ENCODE measurements around the gene KCNK3. TPM values are rescaled to one million over a fixed set of nuclear protein-coding genes. Genes with fewer than 3 reads are reported as not detected.

Gene KCNK3
- total and polyA plus RNA-seq, 3 donors from 2014 or later = 1.0 to 2.5 (median 1.5) TPM

- Histone ChIP-seq H3K4me3 (no peak overlapping the region), H3K9me3 (no peaks in the 10 kb centered on the region), H3K36me3 (ENCODE audit: low read depth, missing control alignments) (no peaks in the 10 kb centered on the region), H3K27me3 (no peaks in the 10 kb centered on the region), H3K4me1 (peaks cover 12% of the 10 kb centered on the region), H3K27ac (no peak overlapping the region)
- TF ChIP-seq CTCF (IDR thresholded peaks at IDR 0.05) (no peak), POLR2A (IDR thresholded peaks at IDR 0.05) (no peak)
- 79 to 92% methylated on average over 3 of the region's 3 CpGs for WGBS, 2 donors
- DNase-seq = no peak
- intact Hi-C loops (cut with DNase I; ENCODE audit: low total_unique reads) = no loop called here
Measured at GRCh38 chr2:26696351-26696816, 3.9 kb downstream of the KCNK3 start.

GRCh38 chr2:26697425-26697824 is 4.9 kb downstream of the KCNK3 start:
- no peak overlapping the region for H3K4me3 ChIP-seq
- peaks cover 7% of the 10 kb centered on the region for H3K4me1 ChIP-seq
- no peak for DNase-seq
- TF ChIP-seq POLR2A (IDR thresholded peaks at IDR 0.05) (no peak), CTCF (IDR thresholded peaks at IDR 0.05) (no peak)
- 82 to 98% methylated on average over 5 to 10 of the region's 10 CpGs for WGBS, 2 donors
- H3K9me3 ChIP-seq = no peaks in the 10 kb centered on the region
- H3K27me3 ChIP-seq = no peaks in the 10 kb centered on the region
- H3K36me3 ChIP-seq (ENCODE audit: low read depth, missing control alignments) = no peaks in the 10 kb centered on the region
- no peak overlapping the region for H3K27ac ChIP-seq
- intact Hi-C loops (cut with DNase I; ENCODE audit: low total_unique reads) = no loop called here

GRCh38 chr2:26699295-26699694 is 6.8 kb downstream of the KCNK3 start:
- Histone ChIP-seq H3K27ac (no peak overlapping the region), H3K4me3 (no peak overlapping the region), H3K4me1 (peaks cover 1% of the 10 kb centered on the region), H3K27me3 (no peaks in the 10 kb centered on the region), H3K36me3 (ENCODE audit: low read depth, missing control alignments) (no peaks in the 10 kb centered on the region), H3K9me3 (no peaks in the 10 kb centered on the region)
- intact Hi-C loops (cut with DNase I; ENCODE audit: low total_unique reads) = no loop called here
- DNase-seq = no peak
- WGBS, 2 donors = 84 to 86% methylated on average over 6 of the region's 6 CpGs
- TF ChIP-seq POLR2A (IDR thresholded peaks at IDR 0.05) = no peak
- no peak for TF ChIP-seq CTCF (IDR thresholded peaks at IDR 0.05)

GRCh38 chr2:26700078-26700477 is 7.6 kb downstream of the KCNK3 start:
- H3K27me3 ChIP-seq = no peaks in the 10 kb centered on the region
- 92 to 100% methylated on average over 4 of the region's 4 CpGs for WGBS, 2 donors
- no peaks in the 10 kb centered on the region for H3K36me3 ChIP-seq (ENCODE audit: low read depth, missing control alignments)
- intact Hi-C loops (cut with DNase I; ENCODE audit: low total_unique reads) = no loop called here
- H3K4me1 ChIP-seq = peaks cover 9% of the 10 kb centered on the region
- TF ChIP-seq POLR2A (IDR thresholded peaks at IDR 0.05) = no peak
- TF ChIP-seq CTCF (IDR thresholded peaks at IDR 0.05) = no peak
- H3K4me3 ChIP-seq = no peak overlapping the region
- H3K9me3 ChIP-seq = no peaks in the 10 kb centered on the region
- no peak overlapping the region for H3K27ac ChIP-seq
- DNase-seq = no peak

- Histone ChIP-seq H3K27me3 (no peaks in the 10 kb centered on the region), H3K4me3 (no peak overlapping the region), H3K4me1 (peaks cover 21% of the 10 kb centered on the region), H3K9me3 (no peaks in the 10 kb centered on the region), H3K27ac (no peak overlapping the region), H3K36me3 (ENCODE audit: low read depth, missing control alignments) (no peaks in the 10 kb centered on the region)
- TF ChIP-seq POLR2A (IDR thresholded peaks at IDR 0.05) (no peak), CTCF (IDR thresholded peaks at IDR 0.05) (no peak)
- intact Hi-C loops (cut with DNase I; ENCODE audit: low total_unique reads) = no loop called here
- no peak for DNase-seq
- 91 to 97% methylated on average over 5 of the region's 5 CpGs for WGBS, 2 donors
Measured at GRCh38 chr2:26701596-26701995, 9.1 kb downstream of the KCNK3 start.
